HG03060 (cell line): ENCODE results near the gene ORAI1.
"Not testable (repeated sequence)": the region's sequence is repeated elsewhere in the genome, so short reads cannot be mapped to it uniquely, and the experiment has no call there.

Experiments
- ATAC-seq: cut with Tn5 transposase; IDR thresholded peaks from one replicate; pipeline ENCODE4 v1.9.1; 2021; ENCODE audit warnings: low read depth, moderate number of reproducible peaks; ENCODE audit not compliant: unreplicated experiment

ORAI1 gene

DNA sequence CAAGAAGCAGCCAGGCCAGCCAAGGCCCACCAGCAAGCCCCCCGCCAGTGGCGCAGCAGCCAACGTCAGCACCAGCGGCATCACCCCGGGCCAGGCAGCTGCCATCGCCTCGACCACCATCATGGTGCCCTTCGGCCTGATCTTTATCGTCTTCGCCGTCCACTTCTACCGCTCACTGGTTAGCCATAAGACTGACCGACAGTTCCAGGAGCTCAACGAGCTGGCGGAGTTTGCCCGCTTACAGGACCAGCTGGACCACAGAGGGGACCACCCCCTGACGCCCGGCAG, 15.0 kb downstream of the ORAI1 start:
- no peak for ATAC-seq

GRCh38 chr12:121648458-121649028, 22.2 kb downstream of the ORAI1 start:
- no peak for ATAC-seq

DNA sequence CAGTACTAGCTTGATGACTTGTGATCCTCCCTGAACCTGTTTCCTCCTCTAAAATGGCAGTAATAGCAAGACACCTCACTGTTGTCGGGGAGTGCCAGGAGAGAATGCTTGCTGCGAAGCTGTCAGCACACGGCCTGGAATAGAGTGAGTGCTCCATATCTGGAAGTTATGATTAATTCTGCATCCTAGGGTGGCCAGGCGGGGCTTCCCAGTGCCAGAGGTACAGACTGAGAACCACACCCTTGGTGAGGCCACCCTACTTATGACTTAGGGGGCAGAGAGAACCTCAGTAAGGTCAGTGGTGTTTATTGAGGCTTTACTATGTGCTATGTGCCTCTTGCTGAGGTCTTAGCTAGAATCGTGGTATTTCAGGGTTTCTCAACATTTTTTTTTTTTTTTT, 23.0 kb downstream of the ORAI1 start:
- no peak for ATAC-seq

- ATAC-seq: no peak
These were observed 23.6 kb downstream of the ORAI1 start for GRCh38 chr12:121649819-121650353.

GRCh38 chr12:121651320-121651719, 25.0 kb downstream of the ORAI1 start:
- ATAC-seq: no peak

DNA sequence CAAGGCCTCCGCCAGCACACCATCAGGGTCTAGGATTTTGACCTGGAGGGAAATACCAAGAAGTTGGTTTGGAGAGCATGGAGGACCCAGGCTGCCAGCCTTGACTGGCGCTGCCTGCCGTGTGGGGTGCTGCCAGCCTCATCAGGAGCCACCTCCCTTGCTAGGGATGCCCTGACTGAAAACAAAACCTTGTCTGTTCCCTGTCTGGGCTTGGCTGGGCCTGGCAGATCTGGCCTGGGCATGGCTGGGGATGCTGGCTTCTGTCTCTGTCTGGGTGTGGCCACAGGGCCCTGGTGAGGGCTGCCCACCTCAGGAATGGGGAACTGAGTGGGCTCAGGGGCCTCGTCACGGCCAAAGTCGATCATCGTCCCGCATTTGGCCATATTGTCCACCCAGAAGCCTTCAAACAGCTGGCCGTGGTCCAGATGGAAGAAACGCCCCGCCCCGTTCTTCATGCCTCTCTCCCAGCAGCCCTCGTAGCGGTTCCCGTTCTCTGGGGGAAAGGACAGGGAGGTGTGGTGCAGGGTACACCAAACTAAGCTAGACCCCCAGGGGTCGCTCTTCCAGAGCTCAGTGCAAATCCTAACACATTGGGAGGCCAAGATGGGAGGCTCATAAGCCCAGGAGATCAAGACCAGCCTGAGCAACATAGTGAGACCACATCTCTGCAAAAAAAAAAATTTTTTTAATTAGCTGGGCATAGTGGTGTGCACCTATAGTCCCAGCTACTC, 26.6 kb downstream of the ORAI1 start:
- ATAC-seq: no peak

GRCh38 chr12:121653999-121654398, 27.7 kb downstream of the ORAI1 start:
- no peak for ATAC-seq

DNA sequence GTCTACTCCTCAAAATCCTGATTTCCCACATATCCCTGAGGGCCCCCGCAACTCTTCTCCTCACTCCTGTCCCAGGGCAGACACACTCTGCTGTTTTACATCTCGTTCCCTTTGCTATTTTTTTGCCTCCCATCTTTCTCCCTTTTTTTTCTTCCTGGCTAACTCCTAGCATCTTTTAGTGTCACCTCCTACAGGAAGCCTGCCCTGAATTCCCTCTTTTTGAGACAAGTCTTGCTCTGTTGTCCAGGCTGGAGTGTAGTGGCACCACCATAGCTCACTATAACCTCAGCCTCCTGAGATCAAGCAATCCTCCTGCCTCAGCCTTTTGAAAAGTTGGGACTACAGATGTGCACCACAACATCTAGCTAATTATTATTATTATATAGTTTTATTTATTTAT, 29.8 kb downstream of the ORAI1 start:
- ATAC-seq: no peak

DNA sequence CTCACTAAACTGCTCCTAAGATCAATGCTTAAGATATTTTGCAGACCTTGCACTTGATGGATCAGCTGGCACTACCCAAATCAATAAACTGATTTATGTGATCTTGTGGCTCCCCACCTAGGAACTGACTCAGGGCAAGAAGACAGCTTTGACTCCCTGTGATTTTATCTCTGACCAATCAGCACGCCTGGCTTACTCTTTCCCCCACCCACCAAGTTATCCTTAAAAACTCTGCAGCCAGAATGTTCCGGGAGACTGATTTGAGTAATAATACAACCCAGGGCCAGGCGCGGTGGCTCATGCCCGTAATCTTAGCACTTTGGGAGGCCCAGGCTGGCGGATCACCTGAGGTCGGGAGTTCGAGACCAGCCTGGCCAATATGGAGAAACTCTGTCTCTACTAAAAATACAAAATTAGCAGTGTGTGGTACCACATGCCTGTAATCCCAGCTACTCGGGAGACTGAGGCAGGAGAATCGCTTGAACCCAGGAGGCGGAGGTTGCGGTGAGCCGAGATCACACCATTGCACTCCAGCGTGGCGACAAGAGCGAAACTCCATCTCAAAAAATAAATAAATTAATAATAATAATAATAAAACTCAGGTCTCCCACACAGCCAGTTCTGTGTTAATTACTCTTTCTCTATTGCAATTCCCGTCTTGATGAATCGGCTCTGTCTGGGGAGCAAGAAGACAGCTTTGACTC, 31.1 kb downstream of the ORAI1 start:
- no peak for ATAC-seq

- ATAC-seq: not testable (repeated sequence)
These were observed 35.2 kb downstream of the ORAI1 start for GRCh38 chr12:121661353-121662105.

GRCh38 chr12:121663610-121663929, 37.2 kb downstream of the ORAI1 start:
- ATAC-seq: no peak

GRCh38 chr12:121666829-121667228, 40.5 kb downstream of the ORAI1 start:
- not testable (repeated sequence) for ATAC-seq

- ATAC-seq: no peak
These were observed 42.6 kb downstream of the ORAI1 start for GRCh38 chr12:121668750-121669520.

DNA sequence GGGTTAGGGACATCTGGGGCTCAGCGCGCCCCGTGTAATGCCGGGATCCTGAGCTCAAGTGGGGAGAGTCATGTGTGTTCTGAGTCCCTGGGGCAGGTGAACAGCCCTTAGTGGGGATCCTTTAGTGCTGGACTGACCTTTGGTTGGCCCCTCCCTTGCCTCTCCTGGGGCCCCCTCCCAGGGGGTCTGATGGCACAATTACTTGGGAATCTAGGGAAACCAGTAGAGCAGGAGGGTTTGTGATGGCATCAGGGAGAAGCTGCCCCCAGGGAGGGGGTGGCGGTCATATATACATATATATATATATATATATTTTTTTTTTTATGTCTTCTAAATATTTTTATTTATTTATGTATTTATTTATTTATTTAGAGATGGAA, 43.2 kb downstream of the ORAI1 start, which contains the start of gene MORN3:
Gene MORN3 (minus strand): TSS at position 134 of the 380 bp plus-strand sequence. CDS start 171 bp downstream, outside the sequence.
- no peak for ATAC-seq

DNA sequence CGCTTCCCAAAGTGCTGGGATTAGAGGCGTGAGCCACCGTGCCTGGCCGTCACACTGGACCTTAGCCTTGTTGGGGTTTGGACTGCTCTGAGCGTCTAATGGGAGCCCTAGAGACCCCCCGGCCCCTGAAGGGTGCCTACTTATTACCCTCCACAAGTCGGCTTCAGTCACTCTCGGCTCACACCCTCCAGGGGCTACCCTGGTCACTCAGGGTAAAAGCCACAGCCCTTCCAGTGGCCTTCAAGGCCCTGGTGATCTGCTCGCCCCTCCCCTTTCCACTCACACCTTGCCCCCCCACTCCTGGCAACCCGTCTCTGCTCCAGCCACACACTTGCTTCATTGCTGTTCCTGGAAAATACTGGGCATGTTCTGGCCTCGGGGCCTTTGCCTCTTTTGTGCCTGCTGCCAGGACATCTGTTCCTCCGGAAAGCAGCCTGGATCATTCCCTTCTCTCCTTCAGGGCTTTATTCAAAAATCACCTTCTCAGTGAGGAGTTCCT, 46.7 kb downstream of the ORAI1 start:
- ATAC-seq: no peak

- ATAC-seq: no peak
These were observed 49.9 kb downstream of the ORAI1 start for GRCh38 chr12:121676190-121676589.

DNA sequence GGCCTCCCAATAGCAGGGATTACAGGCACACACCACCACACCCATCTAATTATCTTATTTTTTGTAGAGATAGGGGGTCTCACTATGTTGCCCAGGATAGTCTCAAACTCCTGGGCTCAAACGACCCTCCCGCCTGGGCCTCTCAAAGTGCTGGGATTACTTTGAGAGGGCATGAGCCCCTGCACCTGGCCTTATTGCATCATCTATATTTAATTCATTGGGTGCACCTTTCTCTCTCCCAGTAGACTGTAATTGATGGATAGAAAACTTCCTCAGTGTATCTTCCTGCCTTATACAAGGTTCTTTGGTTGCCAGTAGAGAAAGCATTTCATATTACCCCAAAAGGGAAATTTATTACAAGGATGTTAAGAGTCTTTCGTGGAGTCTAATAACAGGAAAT, 52.0 kb downstream of the ORAI1 start:
- ATAC-seq: no peak

- no peak for ATAC-seq
These were observed 52.5 kb downstream of the ORAI1 start for GRCh38 chr12:121678716-121679300.

GRCh38 chr12:121679661-121680197, 53.4 kb downstream of the ORAI1 start:
- not testable (repeated sequence) for ATAC-seq
